H1 (cell line): ENCODE results near the gene LDLRAD4. TPM values are rescaled to one million over a fixed set of nuclear protein-coding genes. Genes with fewer than 3 reads are reported as not detected.

Experiments
- CTCF ChIA-PET: fragments of 300-600 bp; sonication (Branson Sonifier 250); formaldehyde crosslinking; loops from one replicate; lab custom pipeline; 2021; ENCODE audit not compliant: partially characterized antibody; lab: Charles Lee
- POLR2A ChIA-PET: fragments of 300-600 bp; sonication (Branson Sonifier 250); formaldehyde crosslinking; loops from one replicate; lab custom pipeline; 2021; ENCODE audit warnings: inconsistent platforms; ENCODE audit not compliant: partially characterized antibody; lab: Charles Lee
- DNase-seq, 2 experiments: peaks; one replicate each; pipeline versions ENCODE4 v3.0.0 to v3.0.0-alpha.2; 2010 to 2022; ENCODE audit warnings: low spot score in 2 of 2, low read depth in 1 of 2, mixed read lengths in 1 of 2
- FAIRE-seq: peaks from 2 replicates; lab custom pipeline; 2011; peaks lifted over from hg19 to GRCh38; lab: Jason Lieb, UNC
- H2AFZ ChIP-seq: 2 replicates; pipeline ENCODE4 v1.8.1; 2012; ENCODE audit warnings: low read length, inconsistent platforms
- H2AK5ac ChIP-seq: 2 replicates; pipeline ENCODE4 v1.6.1; 2013; ENCODE audit warnings: low read depth, low read length
- H2BK120ac ChIP-seq: replicated peaks from 2 replicates; pipeline ENCODE3; 2013; ENCODE audit warnings: low read depth, low read length, inconsistent platforms
- H2BK12ac ChIP-seq: 2 replicates; pipeline ENCODE4 v1.6.1; 2013; ENCODE audit warnings: low read depth, low read length
- H2BK15ac ChIP-seq: 2 replicates; pipeline ENCODE4 v1.6.1; 2013; ENCODE audit warnings: low read length
- H2BK20ac ChIP-seq: 2 replicates; pipeline ENCODE4 v1.6.1; 2013; ENCODE audit warnings: low read length
- H2BK5ac ChIP-seq: 2 replicates; pipeline ENCODE4 v1.6.1; 2013; ENCODE audit warnings: low read depth, low read length
- H3K14ac ChIP-seq: 2 replicates; pipeline ENCODE4 v1.6.1; 2013; ENCODE audit warnings: inconsistent platforms; ENCODE audit not compliant: insufficient read length
- H3K18ac ChIP-seq: 2 replicates; pipeline ENCODE4 v1.6.1; 2013; ENCODE audit warnings: low read length; ENCODE audit errors: extremely low read depth
- H3K23ac ChIP-seq: 2 replicates; pipeline ENCODE4 v1.6.1; 2013; ENCODE audit warnings: inconsistent platforms; ENCODE audit not compliant: insufficient read length
- H3K23me2 ChIP-seq: 2 replicates; pipeline ENCODE4 v1.6.1; 2013; ENCODE audit warnings: low read depth, low read length
- H3K27ac ChIP-seq: 2 replicates; pipeline ENCODE4 v1.6.1; 2011; ENCODE audit warnings: low read depth, low read length, inconsistent platforms
- H3K27me3 ChIP-seq, 4 experiments: replicated peaks in 1 of 4; 1 replicate in 1 of 4; 2 replicates in 3 of 4; pipeline versions ENCODE4 v1.6.1 to v1.8.1; 2011 to 2013; ENCODE audit warnings: low read length in 3 of 4, mild to moderate bottlenecking in 3 of 4, inconsistent platforms in 2 of 4, mixed read lengths in 2 of 4, moderate library complexity in 1 of 4; ENCODE audit not compliant: control insufficient read depth in 3 of 4, insufficient read depth in 3 of 4; ENCODE audit errors: extremely low read depth in 1 of 4
- H3K36me3 ChIP-seq, 4 experiments: 2 replicates each; pipeline versions ENCODE4 v1.6.1 to v1.8.1; 2011 to 2013; ENCODE audit warnings: mild to moderate bottlenecking in 4 of 4, low read length in 3 of 4, moderate library complexity in 2 of 4, control low read depth in 1 of 4, inconsistent platforms in 1 of 4; ENCODE audit not compliant: insufficient read depth in 4 of 4, control insufficient read depth in 2 of 4
- H3K4ac ChIP-seq: replicated peaks from 2 replicates; pipeline ENCODE3; 2013; ENCODE audit warnings: low read length, low read depth, mixed read lengths, inconsistent platforms; ENCODE audit not compliant: insufficient read length
- H3K4me1 ChIP-seq, 4 experiments: replicated peaks in 1 of 4; 1 replicate in 1 of 4; 2 replicates in 3 of 4; pipeline versions ENCODE4 v1.6.1 to v1.8.1; 2011 to 2013; ENCODE audit warnings: low read length in 3 of 4, inconsistent platforms in 2 of 4, mixed read lengths in 1 of 4; ENCODE audit not compliant: insufficient read depth in 4 of 4, control insufficient read depth in 3 of 4
- H3K4me2 ChIP-seq, 2 experiments: 2 replicates each; pipeline versions ENCODE4 v1.6.1 to v1.8.1; 2011 to 2013; ENCODE audit warnings: low read depth in 2 of 2, low read length in 2 of 2, control low read depth in 1 of 2, inconsistent platforms in 1 of 2, mild to moderate bottlenecking in 1 of 2; ENCODE audit not compliant: insufficient read depth in 1 of 2
- H3K4me3 ChIP-seq, 4 experiments: fragments of 200-600, 300-600 bp in 1 of 4; sonication (generic), shearing (Covaris generic), sonication (Bioruptor Twin) in 1 of 4; 2 replicates each; pipeline versions ENCODE4 v1.5.1 to v1.8.1; 2011 to 2016; ENCODE audit warnings: low read length in 4 of 4, low read depth in 3 of 4, control low read depth in 2 of 4, inconsistent platforms in 2 of 4, mild to moderate bottlenecking in 2 of 4, mixed read lengths in 1 of 4, moderate library complexity in 1 of 4; ENCODE audit not compliant: insufficient read depth in 2 of 4; ENCODE audit errors: extremely low read depth in 1 of 4
- H3K56ac ChIP-seq: replicated peaks from 2 replicates; pipeline ENCODE3; 2013; ENCODE audit warnings: low read depth, mild to moderate bottlenecking, mixed read lengths, low read length, inconsistent platforms; ENCODE audit not compliant: insufficient read length
- H3K79me1 ChIP-seq: 2 replicates; pipeline ENCODE4 v1.6.1; 2013; ENCODE audit warnings: low read depth, low read length, control low read depth
- H3K79me2 ChIP-seq, 2 experiments: 2 replicates each; pipeline versions ENCODE4 v1.6.1 to v1.8.1; 2012 to 2013; ENCODE audit warnings: low read length in 2 of 2, mild to moderate bottlenecking in 2 of 2, inconsistent platforms in 1 of 2; ENCODE audit not compliant: insufficient read depth in 2 of 2, control insufficient read depth in 1 of 2
- H3K9ac ChIP-seq, 4 experiments: replicated peaks in 1 of 4; 1 replicate in 1 of 4; 2 replicates in 3 of 4; pipeline versions ENCODE4 v1.6.1 to v1.8.1; 2011 to 2013; ENCODE audit warnings: low read depth in 3 of 4, low read length in 3 of 4, control low read depth in 2 of 4, mild to moderate bottlenecking in 2 of 4, moderate library complexity in 2 of 4, inconsistent platforms in 1 of 4; ENCODE audit errors: extremely low read depth in 1 of 4
- H3K9me3 ChIP-seq, 2 experiments: 2 replicates each; pipeline versions ENCODE4 v1.6.1 to v1.8.1; 2012 to 2013; ENCODE audit warnings: mild to moderate bottlenecking in 2 of 2, moderate library complexity in 2 of 2, control low read depth in 1 of 2, inconsistent platforms in 1 of 2, low read depth in 1 of 2, low read length in 1 of 2, mixed read lengths in 1 of 2; ENCODE audit not compliant: insufficient read depth in 2 of 2
- H4K20me1 ChIP-seq, 2 experiments: replicated peaks in 1 of 2; 2 replicates each; pipeline versions ENCODE3 to v1.8.1; 2011 to 2013; ENCODE audit warnings: inconsistent platforms in 2 of 2, low read length in 2 of 2, mild to moderate bottlenecking in 1 of 2; ENCODE audit not compliant: insufficient read depth in 2 of 2, control insufficient read depth in 1 of 2
- H4K5ac ChIP-seq: 2 replicates; pipeline ENCODE4 v1.6.1; 2013; ENCODE audit warnings: low read length, low read depth, mixed read lengths, inconsistent platforms; ENCODE audit not compliant: insufficient read length
- H4K8ac ChIP-seq: 2 replicates; pipeline ENCODE4 v1.8.0; 2013; ENCODE audit warnings: mild to moderate bottlenecking, moderate library complexity, low read length, inconsistent platforms; ENCODE audit not compliant: insufficient read depth; ENCODE audit errors: extremely low read depth
- H4K91ac ChIP-seq: replicated peaks from 2 replicates; pipeline ENCODE3; 2013; ENCODE audit warnings: low read length, mixed read lengths, inconsistent platforms; ENCODE audit not compliant: insufficient read length
- BCL11A ChIP-seq, 2 experiments: IDR thresholded peaks; one replicate each; pipeline ENCODE4 v1.6.1; 2011; ENCODE audit warnings: low read depth in 2 of 2, low read length in 2 of 2, mild to moderate bottlenecking in 2 of 2
- CTBP2 ChIP-seq: IDR thresholded peaks from 2 replicates; pipeline ENCODE4 v1.7.0; 2011; ENCODE audit warnings: borderline replicate concordance, mild to moderate bottlenecking, moderate library complexity, mixed read lengths, low read length; ENCODE audit not compliant: insufficient read depth, insufficient read length
- EZH2 ChIP-seq: fragments of 200-600 bp; sonication (generic); IDR thresholded peaks from 2 replicates; pipeline ENCODE4 v1.7.1; 2012; ENCODE audit warnings: low read depth, mild to moderate bottlenecking, moderate library complexity, low read length, inconsistent platforms; ENCODE audit not compliant: severe bottlenecking
- FOSL1 ChIP-seq: IDR thresholded peaks from 2 replicates; pipeline ENCODE4 v1.6.1; 2011; ENCODE audit warnings: mild to moderate bottlenecking, low read depth, low read length, moderate library complexity; ENCODE audit not compliant: insufficient read depth
- GABPA ChIP-seq: IDR thresholded peaks from 2 replicates; pipeline ENCODE4 v1.6.1; 2011; ENCODE audit warnings: mild to moderate bottlenecking, low read length, moderate library complexity, borderline replicate concordance; ENCODE audit not compliant: insufficient read depth
- NRF1 ChIP-seq: IDR thresholded peaks from 2 replicates; pipeline ENCODE4 v1.6.1; 2011; ENCODE audit warnings: mild to moderate bottlenecking, low read depth, low read length, improper control_type of control experiment
- POLR2AphosphoS5 ChIP-seq: IDR thresholded peaks from 2 replicates; pipeline ENCODE4 v1.6.1; 2011; ENCODE audit warnings: low read depth, low read length
- SP4 ChIP-seq: IDR thresholded peaks from 2 replicates; pipeline ENCODE4 v1.6.1; 2012; ENCODE audit warnings: low read length, inconsistent platforms
- USF2 ChIP-seq: IDR thresholded peaks from 2 replicates; pipeline ENCODE4 v1.6.1; 2011; ENCODE audit warnings: low read length, improper control_type of control experiment
- YY1 ChIP-seq: IDR thresholded peaks from 2 replicates; pipeline ENCODE4 v1.6.1; 2011; ENCODE audit warnings: low read depth, mild to moderate bottlenecking, low read length
- WGBS, 2 experiments: shearing (Covaris generic) in 1 of 2; methylation state at CpG; one replicate each; pipeline versions ENCODE4 v1.1.6 to v1.1.7; 2013 to 2015; ENCODE audit warnings: low lambda C conversion rate in 2 of 2, mixed read lengths in 2 of 2, inconsistent platforms in 1 of 2, low coverage in 1 of 2, missing lambda C conversion rate in 1 of 2; ENCODE audit not compliant: insufficient replicate concordance in 2 of 2, insufficient coverage in 1 of 2, insufficient read length in 1 of 2; ENCODE audit errors: extremely low coverage in 1 of 2, missing lambda C conversion rate in 1 of 2; 5-methylcytosine and 5-hydroxymethylcytosine counted together
- polyA plus RNA-seq, 7 experiments: library from polyadenylated mRNA; depleted of rRNA in 3 of 7; stranded (reverse) in 5 of 7; unstranded in 2 of 7; fragments of >200 nt in 5 of 7; fragments of 200-250 nt in 2 of 7; gene quantifications; 1 replicate in 5 of 7; 2 replicates in 1 of 7; 4 replicates in 1 of 7; pipeline versions ENCODE4 v1.2.1 to v1.2.3, GENCODE V29; 2011 to 2013; ENCODE audit warnings: missing spikeins in 2 of 7, mixed read lengths in 2 of 7
- total RNA-seq: library from RNA; stranded (reverse); fragmentation: NEBNext Ultra II Directional; extraction: Animal tissue kit (Norgen Biotek cat#: 25700); gene quantifications from 2 replicates; pipeline ENCODE4 v1.2.1, GENCODE V29; 2021

LDLRAD4 gene
- total and polyA plus RNA-seq, 2 of the 8 experiments (the other 6 are each of a cell fraction or from before 2014, with no cell fraction given): 0.77 to 1.4 TPM

GRCh38 chr18:13254971-13255927, 36.7 kb downstream of the LDLRAD4 start:
- H4K5ac ChIP-seq: no peak overlapping the region
- H3K23me2 ChIP-seq: no peaks in the 10 kb centered on the region
- no peak for DNase-seq
- H3K27ac ChIP-seq: no peak overlapping the region
- H3K14ac ChIP-seq: no peak overlapping the region
- POLR2A ChIA-PET: no interaction called here
- no peak overlapping the region; the same call in 1 of the 2 replicates for H4K8ac ChIP-seq
- no peaks in the 10 kb centered on the region for H3K27me3 ChIP-seq
- WGBS, 2 experiments: 84% methylated on average over 11 of the region's 11 CpGs; no CpG with 5 or more reads in 1 of the 2 experiments
- no peak overlapping the region for H2BK120ac ChIP-seq
- H3K4me2 ChIP-seq: no peak overlapping the region
- H3K18ac ChIP-seq: no peak overlapping the region
- no peak overlapping the region for H3K9ac ChIP-seq
- H2BK5ac ChIP-seq: no peak overlapping the region
- H3K9me3 ChIP-seq: no peaks in the 10 kb centered on the region
- no peak for FAIRE-seq
- no peak overlapping the region for H3K4ac ChIP-seq
- no peak overlapping the region for H2AK5ac ChIP-seq
- no peak overlapping the region for H2AFZ ChIP-seq
- H3K36me3 ChIP-seq: no peaks in the 10 kb centered on the region
- no peak overlapping the region for H3K4me3 ChIP-seq
- H3K79me1 ChIP-seq: no peaks in the 10 kb centered on the region
- H3K4me1 ChIP-seq: peaks cover 2 to 4% (median 3%) of the 10 kb centered on the region in 4 experiments; a peak in 5 of 7 replicates
- H2BK12ac ChIP-seq: no peak overlapping the region
- no peaks in the 10 kb centered on the region for H3K79me2 ChIP-seq
- H2BK15ac ChIP-seq: no peak overlapping the region
- H3K23ac ChIP-seq: no peak overlapping the region
- no peak overlapping the region for H4K91ac ChIP-seq
- H3K56ac ChIP-seq: no peak overlapping the region
- CTCF ChIA-PET: interaction anchor here (1.0 kb wide), 1 partner anchor 96 kb away, joined by 4 read pairs; no protein-coding TSS in a partner anchor
- H4K20me1 ChIP-seq: no peaks in the 10 kb centered on the region
- H2BK20ac ChIP-seq: no peak overlapping the region
- TF ChIP-seq SP4 (no peak), CTBP2 (no peak), EZH2 (no peak), GABPA (no peak), POLR2AphosphoS5 (no peak), FOSL1 (no peak), YY1 (no peak), BCL11A (IDR thresholded peaks at IDR 0.05; ENCODE audit: low read depth in 2 of 2, low read length in 2 of 2) (no peak), NRF1 (no peak), USF2 (no peak)
